HepG2 (cell line): Measurements from ENCODE around the gene HOXA7.

Experiments
- BHLHE40 ChIP-seq: IDR thresholded peaks from 2 replicates; pipeline ENCODE4 v1.6.1; 2011; ENCODE audit warnings: low read length, improper control_type of control experiment
- CTCF ChIP-seq: sonication (generic); formaldehyde crosslinking; IDR thresholded peaks from 2 replicates; pipeline ENCODE4 v1.5.0; 2020; ENCODE audit warnings: mild to moderate bottlenecking, missing genetic modification reagents, moderate library complexity
- DR1 ChIP-seq: sonication (generic); formaldehyde crosslinking; IDR thresholded peaks from 2 replicates; pipeline ENCODE4 v1.8.0; 2021; ENCODE audit warnings: mild to moderate bottlenecking, missing genetic modification reagents, inconsistent platforms
- GLMP ChIP-seq: sonication (generic); formaldehyde crosslinking; IDR thresholded peaks from 2 replicates; pipeline ENCODE4 v1.9.0; 2021; ENCODE audit warnings: missing genetic modification reagents, mild to moderate bottlenecking, borderline replicate concordance
- HOXA7 ChIP-seq: sonication (generic); formaldehyde crosslinking; IDR thresholded peaks from 2 replicates; pipeline ENCODE4 v1.8.1; 2022; ENCODE audit warnings: mild to moderate bottlenecking, missing genetic modification reagents, moderate library complexity
- JUN ChIP-seq: sonication (generic); formaldehyde crosslinking; IDR thresholded peaks from 2 replicates; pipeline ENCODE4 v1.4.0; 2020; ENCODE audit warnings: mild to moderate bottlenecking, missing genetic modification reagents
- MAX ChIP-seq: IDR thresholded peaks from 2 replicates; pipeline ENCODE4 v1.6.1; 2012; ENCODE audit warnings: inconsistent platforms
- RELA ChIP-seq: sonication (generic); formaldehyde crosslinking; IDR thresholded peaks from 2 replicates; pipeline ENCODE4 v1.4.0; 2020; ENCODE audit warnings: missing genetic modification reagents
- SRSF1 ChIP-seq: fragments of 200-400 bp; formaldehyde crosslinking; optimal IDR thresholded peaks from 2 replicates; pipeline ENCODE3; 2017; ENCODE audit warnings: mild to moderate bottlenecking, low read depth, low read length, moderate library complexity
- SUZ12 ChIP-seq: fragments of 150-350 bp; IDR thresholded peaks from 2 replicates; pipeline ENCODE4 v1.6.1; 2014; ENCODE audit warnings: low read depth, low read length
- TAF1 ChIP-seq: sonication (generic); formaldehyde crosslinking; IDR thresholded peaks from 2 replicates; pipeline ENCODE4 v1.4.0; 2020; ENCODE audit warnings: missing genetic modification reagents
- ZNF430 ChIP-seq: sonication (generic); formaldehyde crosslinking; IDR thresholded peaks from 2 replicates; pipeline ENCODE4 v1.9.0; 2021; ENCODE audit warnings: mild to moderate bottlenecking, missing genetic modification reagents
- TF ChIP-seq, protein P1 (sequence below): sonication (generic); formaldehyde crosslinking; IDR thresholded peaks from 2 replicates; pipeline ENCODE4 v1.4.0; 2020; ENCODE audit warnings: missing genetic modification reagents

DNA sequence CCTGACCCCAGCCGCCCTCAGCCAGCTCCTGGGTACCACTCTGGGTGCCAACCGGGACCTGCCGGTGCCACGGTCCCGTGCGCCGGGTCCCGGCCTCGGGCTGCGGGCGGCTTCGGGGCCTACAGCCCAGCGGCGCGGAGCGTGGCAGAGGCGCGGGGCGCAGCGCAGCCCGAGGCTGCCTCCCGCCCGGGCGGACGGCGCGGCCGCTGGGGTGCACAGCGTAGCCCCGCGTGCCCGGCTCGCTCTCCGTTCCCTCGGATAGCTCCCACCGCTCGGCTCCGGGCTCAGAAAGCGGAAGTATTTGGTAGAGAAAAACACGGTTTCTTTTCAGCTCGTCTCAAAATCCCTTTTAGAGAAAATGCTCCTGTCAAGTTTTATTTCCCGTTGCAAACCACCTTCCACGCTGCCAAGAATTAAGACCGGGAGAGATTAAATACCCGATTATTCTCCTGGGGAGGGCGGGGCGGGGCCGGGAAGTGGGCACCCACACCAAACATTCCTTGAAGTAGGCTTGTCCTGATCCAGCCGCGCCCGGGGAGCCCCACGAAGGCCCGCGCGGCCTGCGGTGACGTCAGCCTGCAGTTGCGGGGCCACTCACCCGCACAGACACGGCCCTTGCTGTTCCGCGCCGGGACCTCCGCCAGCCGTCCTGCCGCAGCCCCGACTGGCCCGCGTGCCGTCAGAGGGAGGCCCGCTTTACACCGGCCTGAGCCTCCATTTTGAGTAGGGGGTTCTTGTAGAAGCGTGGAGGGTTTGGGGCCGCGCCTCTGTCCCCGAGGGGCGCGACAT lies 36.3 kb upstream of the HOXA7 start:
- no peak for TF ChIP-seq GLMP (CRISPR knock-in tag)
- TF ChIP-seq JUN (CRISPR knock-in tag), result no peak
- no peak for TF ChIP-seq ZNF430 (CRISPR knock-in tag)
- TF ChIP-seq MAX, result no peak
- TF ChIP-seq RELA (CRISPR knock-in tag), result no peak
- no peak for TF ChIP-seq SUZ12
- TF ChIP-seq, protein P1, sequence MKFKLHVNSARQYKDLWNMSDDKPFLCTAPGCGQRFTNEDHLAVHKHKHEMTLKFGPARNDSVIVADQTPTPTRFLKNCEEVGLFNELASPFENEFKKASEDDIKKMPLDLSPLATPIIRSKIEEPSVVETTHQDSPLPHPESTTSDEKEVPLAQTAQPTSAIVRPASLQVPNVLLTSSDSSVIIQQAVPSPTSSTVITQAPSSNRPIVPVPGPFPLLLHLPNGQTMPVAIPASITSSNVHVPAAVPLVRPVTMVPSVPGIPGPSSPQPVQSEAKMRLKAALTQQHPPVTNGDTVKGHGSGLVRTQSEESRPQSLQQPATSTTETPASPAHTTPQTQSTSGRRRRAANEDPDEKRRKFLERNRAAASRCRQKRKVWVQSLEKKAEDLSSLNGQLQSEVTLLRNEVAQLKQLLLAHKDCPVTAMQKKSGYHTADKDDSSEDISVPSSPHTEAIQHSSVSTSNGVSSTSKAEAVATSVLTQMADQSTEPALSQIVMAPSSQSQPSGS (CRISPR knock-in tag), result no peak
- no peak for TF ChIP-seq CTCF (CRISPR knock-in tag)
- no peak for TF ChIP-seq TAF1 (CRISPR knock-in tag)
- no peak for TF ChIP-seq HOXA7 (CRISPR knock-in tag)
- TF ChIP-seq BHLHE40, result no peak
- TF ChIP-seq SRSF1, result no peak
- no peak for TF ChIP-seq DR1 (CRISPR knock-in tag)
